Hepatocyte (in vitro differentiated cells): ENCODE results near the gene EML3. TPM values are rescaled to one million over a fixed set of nuclear protein-coding genes. Genes with fewer than 3 reads are reported as not detected.
"Not testable (repeated sequence)": the region's sequence is repeated elsewhere in the genome, so short reads cannot be mapped to it uniquely, and the experiment has no call there.

Experiments
- DNase-seq: peaks from one replicate; pipeline ENCODE4 v3.0.0-alpha.2; 2016; ENCODE audit warnings: low spot score
- H2AFZ ChIP-seq: fragments of 200-600 bp; sonication (generic); 2 replicates; pipeline ENCODE4 v1.6.0; 2016; ENCODE audit warnings: antibody characterized with exemption, mild to moderate bottlenecking
- H3K27ac ChIP-seq: fragments of 200-600 bp; sonication (generic); 2 replicates; pipeline ENCODE4 v1.5.1; 2016; ENCODE audit warnings: mild to moderate bottlenecking
- H3K27me3 ChIP-seq: fragments of 200-600 bp; sonication (generic); 2 replicates; pipeline ENCODE4 v1.6.1; 2016
- H3K36me3 ChIP-seq: fragments of 200-600 bp; sonication (generic); replicated peaks from 2 replicates; pipeline ENCODE4 v1.5.1; 2016; ENCODE audit warnings: low read depth; ENCODE audit not compliant: insufficient read depth
- H3K4me1 ChIP-seq: fragments of 200-600 bp; sonication (generic); 2 replicates; pipeline ENCODE4 v1.5.1; 2016; ENCODE audit warnings: mild to moderate bottlenecking, moderate library complexity; ENCODE audit not compliant: insufficient read depth
- H3K4me2 ChIP-seq: fragments of 200-600 bp; sonication (generic); 2 replicates; pipeline ENCODE4 v1.6.0; 2016
- H3K4me3 ChIP-seq: fragments of 200-600 bp; sonication (generic); 2 replicates; pipeline ENCODE4 v1.5.1; 2016; ENCODE audit warnings: mild to moderate bottlenecking
- H3K79me2 ChIP-seq: fragments of 200-600 bp; sonication (generic); 2 replicates; pipeline ENCODE4 v1.6.0; 2017; ENCODE audit warnings: mild to moderate bottlenecking
- H3K9me2 ChIP-seq: fragments of 200-600 bp; sonication (generic); replicated peaks from 2 replicates; pipeline ENCODE4 v1.6.0; 2017; ENCODE audit warnings: mild to moderate bottlenecking; ENCODE audit not compliant: insufficient read depth
- H3K9me3 ChIP-seq: fragments of 200-600 bp; sonication (generic); 2 replicates; pipeline ENCODE4 v1.5.1; 2016; ENCODE audit warnings: low read depth, mild to moderate bottlenecking
- H4K20me1 ChIP-seq: fragments of 200-600 bp; sonication (generic); 2 replicates; pipeline ENCODE4 v1.6.0; 2016; ENCODE audit warnings: mild to moderate bottlenecking; ENCODE audit not compliant: insufficient read depth, poor library complexity, severe bottlenecking
- EZH2 ChIP-seq: fragments of 200-600 bp; sonication (generic); IDR thresholded peaks from 2 replicates; pipeline ENCODE4 v1.6.1; 2016; ENCODE audit warnings: antibody characterized with exemption, mild to moderate bottlenecking, borderline replicate concordance
- EZH2phosphoT487 ChIP-seq: fragments of 200-600 bp; sonication (generic); IDR thresholded peaks from one replicate; pipeline ENCODE4 v1.6.1; 2018; ENCODE audit warnings: antibody characterized with exemption, mild to moderate bottlenecking, low read depth, moderate library complexity; ENCODE audit not compliant: unreplicated experiment, severe bottlenecking
- WGBS: methylation state at CpG from one replicate; pipeline ENCODE4 v1.1.6; 2016; ENCODE audit warnings: low lambda C conversion rate; ENCODE audit errors: missing lambda C conversion rate; 5-methylcytosine and 5-hydroxymethylcytosine counted together
- polyA plus RNA-seq: library from polyadenylated mRNA; unstranded; fragments of >200 nt; fragmentation: Nextera tagmentation; extraction: Ambion mirVana; gene quantifications from 2 replicates; pipeline ENCODE4 v1.2.1, GENCODE V29; 2016
- total RNA-seq: library from RNA; depleted of rRNA; stranded (reverse); fragments of >200 nt; gene quantifications from 2 replicates; pipeline ENCODE4 v1.2.3, GENCODE V29; 2014
- TF ChIP-seq, protein P1 (sequence below): fragments of 200-600 bp; sonication (generic); IDR thresholded peaks from 2 replicates; pipeline ENCODE4 v1.5.1; 2016; ENCODE audit warnings: antibody characterized with exemption, mild to moderate bottlenecking; ENCODE audit not compliant: poor library complexity

Gene EML3
- total and polyA plus RNA-seq, 2 experiments from 2014 or later = 21.6 to 22.6 TPM

DNA sequence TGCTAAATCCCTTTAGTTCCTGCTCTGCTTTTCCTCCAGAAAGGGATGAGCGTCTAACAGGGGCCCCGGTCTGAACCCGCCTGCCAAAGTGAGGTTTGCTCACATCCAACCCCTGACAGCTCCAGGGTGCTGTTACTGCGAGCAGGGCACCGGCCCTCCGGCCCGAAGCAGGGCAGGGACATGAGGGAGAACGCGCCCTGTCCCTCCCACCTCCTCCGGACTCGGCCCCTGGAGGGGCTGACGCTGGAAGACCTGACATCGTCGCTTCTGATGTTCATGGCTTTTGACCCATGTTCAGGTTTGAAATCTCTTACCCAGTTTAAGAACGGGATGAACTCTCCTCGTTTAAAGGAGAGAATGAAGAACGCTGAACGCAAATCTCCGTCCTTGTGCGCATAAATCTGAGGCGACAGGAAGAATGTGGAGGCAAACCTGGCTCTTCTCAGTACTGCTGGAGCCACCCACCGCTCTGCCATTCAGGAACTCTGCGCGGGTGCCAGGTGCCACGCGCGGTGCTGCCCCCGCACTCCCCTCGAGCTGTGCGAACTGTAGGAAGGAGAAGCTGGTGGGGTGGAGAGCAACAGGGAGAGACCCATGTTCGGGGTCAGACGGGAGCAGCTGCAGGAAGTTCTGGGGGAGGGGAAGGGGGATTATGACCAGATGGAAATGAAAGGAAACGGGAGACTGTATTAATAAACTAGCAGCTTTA, 38.1 kb downstream of the EML3 start:
- Histone ChIP-seq H3K27me3 (no peaks in the 10 kb centered on the region), H4K20me1 (peaks cover 18% of the 10 kb centered on the region), H2AFZ (peak overlapping the region; percentile 42), H3K4me3 (peak overlapping the region; percentile 56), H3K79me2 (peaks cover 58% of the 10 kb centered on the region), H3K4me1 (peaks cover 31% of the 10 kb centered on the region), H3K9me2 (no peaks in the 10 kb centered on the region), H3K4me2 (peak overlapping the region; percentile 85), H3K9me3 (no peaks in the 10 kb centered on the region), H3K36me3 (no peaks in the 10 kb centered on the region), H3K27ac (peak overlapping the region; percentile 89)
- WGBS = 5% methylated on average over 33 of the region's 33 CpGs
- TF ChIP-seq, protein P1, sequence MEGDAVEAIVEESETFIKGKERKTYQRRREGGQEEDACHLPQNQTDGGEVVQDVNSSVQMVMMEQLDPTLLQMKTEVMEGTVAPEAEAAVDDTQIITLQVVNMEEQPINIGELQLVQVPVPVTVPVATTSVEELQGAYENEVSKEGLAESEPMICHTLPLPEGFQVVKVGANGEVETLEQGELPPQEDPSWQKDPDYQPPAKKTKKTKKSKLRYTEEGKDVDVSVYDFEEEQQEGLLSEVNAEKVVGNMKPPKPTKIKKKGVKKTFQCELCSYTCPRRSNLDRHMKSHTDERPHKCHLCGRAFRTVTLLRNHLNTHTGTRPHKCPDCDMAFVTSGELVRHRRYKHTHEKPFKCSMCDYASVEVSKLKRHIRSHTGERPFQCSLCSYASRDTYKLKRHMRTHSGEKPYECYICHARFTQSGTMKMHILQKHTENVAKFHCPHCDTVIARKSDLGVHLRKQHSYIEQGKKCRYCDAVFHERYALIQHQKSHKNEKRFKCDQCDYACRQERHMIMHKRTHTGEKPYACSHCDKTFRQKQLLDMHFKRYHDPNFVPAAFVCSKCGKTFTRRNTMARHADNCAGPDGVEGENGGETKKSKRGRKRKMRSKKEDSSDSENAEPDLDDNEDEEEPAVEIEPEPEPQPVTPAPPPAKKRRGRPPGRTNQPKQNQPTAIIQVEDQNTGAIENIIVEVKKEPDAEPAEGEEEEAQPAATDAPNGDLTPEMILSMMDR = no peak
- TF ChIP-seq EZH2 = no peak
- TF ChIP-seq EZH2phosphoT487 = no peak
- DNase-seq = peak; percentile 44

DNA sequence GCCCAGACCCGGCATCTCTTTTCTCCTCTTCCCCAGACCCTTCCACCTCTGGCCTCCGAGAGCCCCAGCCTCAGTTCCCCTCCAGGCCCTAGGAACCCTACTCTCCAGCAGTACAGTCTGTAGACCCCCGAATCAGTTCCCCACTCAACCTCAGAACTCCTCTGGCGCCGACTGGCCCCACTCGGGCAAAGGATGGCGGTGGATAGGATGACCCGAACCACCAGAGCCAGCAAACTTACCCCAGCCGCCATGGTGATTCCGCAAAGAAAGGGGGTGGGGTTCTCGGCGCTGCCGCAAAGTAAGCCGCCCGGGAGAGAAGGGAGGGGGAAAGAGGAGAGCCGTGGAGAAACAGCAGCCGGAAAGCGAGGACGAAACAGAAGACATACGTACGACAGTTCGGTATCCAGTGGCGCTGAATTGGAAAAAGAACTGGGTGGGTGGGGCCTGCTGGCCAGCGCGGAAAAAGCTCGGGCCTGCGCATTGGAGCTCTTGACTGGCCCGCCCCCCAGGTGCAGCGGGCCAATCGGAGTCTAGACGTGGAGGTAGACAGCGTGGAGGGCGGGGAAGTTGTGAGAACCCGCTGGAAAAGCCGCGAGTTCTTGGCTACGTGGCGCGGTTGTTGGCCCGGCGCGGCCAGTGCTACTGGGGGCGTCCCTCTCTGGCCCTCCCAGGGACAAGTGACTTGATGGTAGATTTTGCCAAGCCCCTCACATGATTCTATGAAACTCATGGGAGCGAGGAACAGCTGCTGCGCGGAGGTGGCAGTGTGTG, 38.8 kb downstream of the EML3 start, which contains the start of gene EEF1G:
EEF1G (minus strand) TSS at position 300 of the 771 bp plus-strand sequence; CDS start at position 251, 49 bp downstream.
- peak; percentile 100 for DNase-seq
- Histone ChIP-seq H3K9me3 (no peaks in the 10 kb centered on the region), H3K36me3 (no peaks in the 10 kb centered on the region), H3K4me3 (peak within 1 kb of the TSS; percentile 56), H3K79me2 (peaks cover 64% of the 10 kb centered on the region), H4K20me1 (peaks cover 18% of the 10 kb centered on the region), H3K4me2 (peak within 1 kb of the TSS; percentile 87), H3K9me2 (no peaks in the 10 kb centered on the region), H2AFZ (peak within 1 kb of the TSS; percentile 42), H3K4me1 (peaks cover 31% of the 10 kb centered on the region), H3K27me3 (no peaks in the 10 kb centered on the region), H3K27ac (peak within 1 kb of the TSS; percentile 89)
- WGBS = under 1% methylated on average over 41 of the region's 46 CpGs
- TF ChIP-seq EZH2phosphoT487 = no peak

DNA sequence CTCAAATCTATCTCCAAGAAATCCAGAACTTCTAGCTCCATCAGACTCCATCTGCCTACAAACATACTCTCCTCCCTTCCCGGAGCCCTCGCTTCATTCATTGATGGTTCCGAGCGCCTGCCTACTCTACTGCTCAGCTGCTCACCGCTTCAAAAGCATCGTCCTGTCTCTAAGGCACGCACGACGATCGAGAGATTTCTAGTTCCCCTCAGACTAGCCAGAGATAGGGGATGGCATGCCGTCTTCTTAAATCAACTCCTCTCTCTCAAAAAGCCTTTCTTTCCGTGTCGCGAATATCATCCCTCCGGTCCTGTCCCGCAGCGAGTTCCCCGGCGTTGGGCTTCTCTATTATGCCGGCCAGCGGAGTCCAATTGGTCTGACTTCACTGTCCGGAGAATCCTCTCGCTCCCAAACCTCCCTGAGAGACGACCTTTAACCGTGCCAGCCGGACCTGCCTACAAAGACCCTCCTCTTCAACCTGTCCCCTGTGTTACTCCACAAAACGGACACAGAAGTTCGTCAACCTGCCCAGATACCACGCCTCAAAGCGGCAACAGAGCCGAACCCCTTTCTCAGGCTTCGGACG, 39.5 kb downstream of the EML3 start:
- 1% methylated on average over 33 of the region's 33 CpGs for WGBS
- Histone ChIP-seq H3K4me2 (peak overlapping the region; percentile 87), H3K27ac (peak overlapping the region; percentile 73), H3K9me2 (no peaks in the 10 kb centered on the region), H3K9me3 (no peaks in the 10 kb centered on the region), H2AFZ (peak overlapping the region; percentile 41), H3K79me2 (peaks cover 70% of the 10 kb centered on the region), H3K36me3 (no peaks in the 10 kb centered on the region), H3K4me1 (peaks cover 31% of the 10 kb centered on the region), H3K4me3 (peak overlapping the region; percentile 48), H3K27me3 (no peaks in the 10 kb centered on the region), H4K20me1 (peaks cover 18% of the 10 kb centered on the region)
- peak; percentile 36 for DNase-seq
- TF ChIP-seq EZH2 = no peak
- TF ChIP-seq EZH2phosphoT487 = no peak
- TF ChIP-seq, protein P1 = no peak

DNA sequence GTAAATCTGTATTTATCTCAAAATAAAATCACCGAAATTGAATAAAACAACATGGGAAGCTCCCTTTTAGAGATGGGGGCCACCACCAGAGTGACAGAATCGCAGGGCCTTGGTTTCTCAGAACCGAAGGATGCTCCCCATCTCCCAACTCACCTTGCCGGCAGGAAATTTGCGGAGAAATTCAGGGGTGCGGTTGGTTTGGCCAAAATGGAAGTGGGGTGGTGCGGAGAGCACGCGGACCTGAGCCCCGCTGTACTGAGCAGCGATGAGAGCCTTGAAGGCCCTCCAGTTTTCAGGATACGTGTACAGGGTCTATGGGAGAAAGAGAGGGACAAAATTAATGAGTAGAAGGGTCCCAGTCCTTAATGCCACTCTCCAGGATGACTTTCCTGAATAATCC, 40.1 kb downstream of the EML3 start:
- peaks cover 22% of the 10 kb centered on the region for H4K20me1 ChIP-seq
- H3K79me2 ChIP-seq = peaks cover 75% of the 10 kb centered on the region
- no peak overlapping the region for H3K27ac ChIP-seq

DNA sequence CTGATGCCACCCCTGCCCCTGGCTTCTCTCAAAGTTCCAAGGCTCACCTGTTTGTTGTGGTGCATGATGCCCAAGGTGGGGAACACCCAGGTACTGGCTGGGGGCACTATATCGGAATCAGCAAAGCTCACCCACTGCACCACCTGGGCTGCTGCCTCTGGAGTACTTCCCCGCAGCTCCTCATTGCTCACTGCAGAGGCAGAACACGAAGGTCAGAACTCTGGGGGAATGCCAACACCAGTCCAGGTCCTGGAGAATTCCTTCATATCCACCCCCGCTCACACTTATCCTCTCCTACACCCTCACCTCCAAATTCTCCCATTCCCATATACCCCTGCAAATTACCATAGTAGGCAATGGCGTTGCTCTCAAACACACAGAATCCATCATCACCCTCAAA, 41.1 kb downstream of the EML3 start:
- H3K4me3 ChIP-seq, H2AFZ ChIP-seq, H3K27ac ChIP-seq, H3K9me3 ChIP-seq, H3K36me3 ChIP-seq, H3K9me2 ChIP-seq, DNase-seq, H3K27me3 ChIP-seq: not testable (repeated sequence)
- H3K79me2 ChIP-seq = peaks cover 82% of the 10 kb centered on the region
- H3K4me2 ChIP-seq = peak overlapping the region; percentile 87
- WGBS = 96% methylated on average over 5 of the region's 5 CpGs
- peaks cover 26% of the 10 kb centered on the region for H3K4me1 ChIP-seq
- peaks cover 25% of the 10 kb centered on the region for H4K20me1 ChIP-seq

More for the DNA sequence above, 40.1 kb downstream of the EML3 start:
- Histone ChIP-seq H3K4me3 (peak overlapping the region; percentile 48), H3K36me3 (no peaks in the 10 kb centered on the region), H2AFZ (no peak overlapping the region), H3K9me2 (no peaks in the 10 kb centered on the region), H3K4me1 (peaks cover 31% of the 10 kb centered on the region), H3K27me3 (no peaks in the 10 kb centered on the region), H3K4me2 (peak overlapping the region; percentile 87), H3K9me3 (no peaks in the 10 kb centered on the region)
- WGBS = 72% methylated on average over 12 of the region's 12 CpGs
- TF ChIP-seq, protein P1 = no peak
- TF ChIP-seq EZH2 = no peak
- no peak for TF ChIP-seq EZH2phosphoT487
- DNase-seq = no peak
